Hepatocyte (in vitro differentiated cells): ENCODE data around the gene FAM124A. TPM values are rescaled to one million over a fixed set of nuclear protein-coding genes. Genes with fewer than 3 reads are reported as not detected.
A peak's percentile ranks its signal among the peaks of the same experiment; 100 is the strongest.

Source experiments
- DNase-seq: peaks from one replicate; pipeline ENCODE4 v3.0.0-alpha.2; 2016; ENCODE audit warnings: low spot score
- H2AFZ ChIP-seq: fragments of 200-600 bp; sonication (generic); 2 replicates; pipeline ENCODE4 v1.6.0; 2016; ENCODE audit warnings: antibody characterized with exemption, mild to moderate bottlenecking
- H3K27ac ChIP-seq: fragments of 200-600 bp; sonication (generic); 2 replicates; pipeline ENCODE4 v1.5.1; 2016; ENCODE audit warnings: mild to moderate bottlenecking
- H3K27me3 ChIP-seq: fragments of 200-600 bp; sonication (generic); 2 replicates; pipeline ENCODE4 v1.6.1; 2016
- H3K36me3 ChIP-seq: fragments of 200-600 bp; sonication (generic); replicated peaks from 2 replicates; pipeline ENCODE4 v1.5.1; 2016; ENCODE audit warnings: low read depth; ENCODE audit not compliant: insufficient read depth
- H3K4me1 ChIP-seq: fragments of 200-600 bp; sonication (generic); 2 replicates; pipeline ENCODE4 v1.5.1; 2016; ENCODE audit warnings: mild to moderate bottlenecking, moderate library complexity; ENCODE audit not compliant: insufficient read depth
- H3K4me2 ChIP-seq: fragments of 200-600 bp; sonication (generic); 2 replicates; pipeline ENCODE4 v1.6.0; 2016
- H3K4me3 ChIP-seq: fragments of 200-600 bp; sonication (generic); 2 replicates; pipeline ENCODE4 v1.5.1; 2016; ENCODE audit warnings: mild to moderate bottlenecking
- H3K79me2 ChIP-seq: fragments of 200-600 bp; sonication (generic); 2 replicates; pipeline ENCODE4 v1.6.0; 2017; ENCODE audit warnings: mild to moderate bottlenecking
- H3K9me2 ChIP-seq: fragments of 200-600 bp; sonication (generic); replicated peaks from 2 replicates; pipeline ENCODE4 v1.6.0; 2017; ENCODE audit warnings: mild to moderate bottlenecking; ENCODE audit not compliant: insufficient read depth
- H3K9me3 ChIP-seq: fragments of 200-600 bp; sonication (generic); 2 replicates; pipeline ENCODE4 v1.5.1; 2016; ENCODE audit warnings: low read depth, mild to moderate bottlenecking
- H4K20me1 ChIP-seq: fragments of 200-600 bp; sonication (generic); 2 replicates; pipeline ENCODE4 v1.6.0; 2016; ENCODE audit warnings: mild to moderate bottlenecking; ENCODE audit not compliant: insufficient read depth, poor library complexity, severe bottlenecking
- CTCF ChIP-seq: fragments of 200-600 bp; sonication (generic); IDR thresholded peaks from 2 replicates; pipeline ENCODE4 v1.5.1; 2016; ENCODE audit warnings: antibody characterized with exemption, mild to moderate bottlenecking; ENCODE audit not compliant: poor library complexity
- EZH2 ChIP-seq: fragments of 200-600 bp; sonication (generic); IDR thresholded peaks from 2 replicates; pipeline ENCODE4 v1.6.1; 2016; ENCODE audit warnings: antibody characterized with exemption, mild to moderate bottlenecking, borderline replicate concordance
- EZH2phosphoT487 ChIP-seq: fragments of 200-600 bp; sonication (generic); IDR thresholded peaks from one replicate; pipeline ENCODE4 v1.6.1; 2018; ENCODE audit warnings: antibody characterized with exemption, mild to moderate bottlenecking, low read depth, moderate library complexity; ENCODE audit not compliant: unreplicated experiment, severe bottlenecking
- WGBS: methylation state at CpG from one replicate; pipeline ENCODE4 v1.1.6; 2016; ENCODE audit warnings: low lambda C conversion rate; ENCODE audit errors: missing lambda C conversion rate; 5-methylcytosine and 5-hydroxymethylcytosine counted together
- polyA plus RNA-seq: library from polyadenylated mRNA; unstranded; fragments of >200 nt; fragmentation: Nextera tagmentation; extraction: Ambion mirVana; gene quantifications from 2 replicates; pipeline ENCODE4 v1.2.1, GENCODE V29; 2016
- total RNA-seq: library from RNA; depleted of rRNA; stranded (reverse); fragments of >200 nt; gene quantifications from 2 replicates; pipeline ENCODE4 v1.2.3, GENCODE V29; 2014

FAM124A gene
- total and polyA plus RNA-seq, 2 experiments from 2014 or later = 0.60 to 1.7 TPM

GRCh38 chr13:51276636-51277035 is 54.4 kb downstream of the FAM124A start:
- WGBS = 75% methylated on average over 4 of the region's 4 CpGs
- Histone ChIP-seq H3K9me3 (no peaks in the 10 kb centered on the region), H4K20me1 (no peaks in the 10 kb centered on the region), H3K4me2 (no peak overlapping the region), H3K27ac (no peak overlapping the region), H3K36me3 (no peaks in the 10 kb centered on the region), H3K4me1 (no peaks in the 10 kb centered on the region), H3K4me3 (no peak overlapping the region), H3K9me2 (no peaks in the 10 kb centered on the region), H3K79me2 (no peaks in the 10 kb centered on the region), H3K27me3 (no peaks in the 10 kb centered on the region), H2AFZ (no peak overlapping the region)
- no peak for TF ChIP-seq EZH2phosphoT487
- TF ChIP-seq CTCF = no peak
- no peak for TF ChIP-seq EZH2
- peak; percentile 38 for DNase-seq

- H4K20me1 ChIP-seq = no peaks in the 10 kb centered on the region
- WGBS = 89% methylated on average over 4 of the region's 4 CpGs
- no peak overlapping the region for H3K4me2 ChIP-seq
- H3K27me3 ChIP-seq = no peaks in the 10 kb centered on the region
- H3K9me3 ChIP-seq = no peaks in the 10 kb centered on the region
- H3K27ac ChIP-seq = no peak overlapping the region
- H3K79me2 ChIP-seq = no peaks in the 10 kb centered on the region
- no peak overlapping the region for H3K4me3 ChIP-seq
- no peaks in the 10 kb centered on the region for H3K9me2 ChIP-seq
- no peak overlapping the region for H2AFZ ChIP-seq
- H3K4me1 ChIP-seq = no peaks in the 10 kb centered on the region
- no peaks in the 10 kb centered on the region for H3K36me3 ChIP-seq
- no peak for DNase-seq
- TF ChIP-seq EZH2phosphoT487 (no peak), CTCF (no peak), EZH2 (no peak)
Observed at GRCh38 chr13:51277928-51278327, 55.7 kb downstream of the FAM124A start.

- H3K27ac ChIP-seq = no peak overlapping the region
- no peak overlapping the region for H2AFZ ChIP-seq
- no peaks in the 10 kb centered on the region for H4K20me1 ChIP-seq
- no peak overlapping the region for H3K4me2 ChIP-seq
- H3K9me2 ChIP-seq = no peaks in the 10 kb centered on the region
- H3K27me3 ChIP-seq = no peaks in the 10 kb centered on the region
- H3K9me3 ChIP-seq = no peaks in the 10 kb centered on the region
- no peaks in the 10 kb centered on the region for H3K36me3 ChIP-seq
- 77% methylated on average over 9 of the region's 9 CpGs for WGBS
- H3K79me2 ChIP-seq = no peaks in the 10 kb centered on the region
- TF ChIP-seq CTCF (no peak), EZH2phosphoT487 (no peak), EZH2 (no peak)
- no peak overlapping the region for H3K4me3 ChIP-seq
- no peak for DNase-seq
- H3K4me1 ChIP-seq = no peaks in the 10 kb centered on the region
Observed at GRCh38 chr13:51278426-51279130, 56.4 kb downstream of the FAM124A start.
